ENCODE measurements around the gene PCDH9.

The PCDH9 gene

DNA sequence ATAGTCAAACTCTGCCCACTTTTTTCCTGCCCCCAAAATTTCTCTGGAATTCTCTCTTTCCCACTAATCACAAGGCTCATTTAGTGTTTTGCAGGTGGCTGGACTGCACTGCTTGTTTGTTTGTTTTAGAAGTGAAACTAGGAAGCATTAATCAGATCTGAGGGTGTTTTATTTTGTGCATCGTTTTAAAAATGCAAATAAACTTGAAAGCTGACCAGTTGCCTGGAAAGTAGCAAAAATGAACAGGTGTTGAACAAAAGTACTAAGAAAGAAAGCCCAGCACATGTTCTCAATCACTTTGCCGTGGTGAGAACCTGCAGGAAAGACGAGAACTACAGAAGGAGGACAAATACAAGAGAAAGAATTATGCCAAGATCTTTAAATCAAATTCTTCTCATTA, 365.5 kb downstream of the PCDH9 start:
- TF ChIP-seq POLR2AphosphoS5 (IDR thresholded peaks at IDR 0.05; ENCODE audit: low read depth, low read length) (no peak), SIN3A (IDR thresholded peaks at IDR 0.05; ENCODE audit: borderline replicate concordance, insufficient read depth, low read length) (no peak), TAF1 (IDR thresholded peaks at IDR 0.05; ENCODE audit: borderline replicate concordance, insufficient read depth, low read length) (no peak), FOXP2 (optimal IDR thresholded peaks at IDR 0.05; ENCODE audit: borderline replicate concordance, extremely low read depth, extremely low read length, insufficient read depth) (no peak)
- TF ChIP-seq, protein P1, sequence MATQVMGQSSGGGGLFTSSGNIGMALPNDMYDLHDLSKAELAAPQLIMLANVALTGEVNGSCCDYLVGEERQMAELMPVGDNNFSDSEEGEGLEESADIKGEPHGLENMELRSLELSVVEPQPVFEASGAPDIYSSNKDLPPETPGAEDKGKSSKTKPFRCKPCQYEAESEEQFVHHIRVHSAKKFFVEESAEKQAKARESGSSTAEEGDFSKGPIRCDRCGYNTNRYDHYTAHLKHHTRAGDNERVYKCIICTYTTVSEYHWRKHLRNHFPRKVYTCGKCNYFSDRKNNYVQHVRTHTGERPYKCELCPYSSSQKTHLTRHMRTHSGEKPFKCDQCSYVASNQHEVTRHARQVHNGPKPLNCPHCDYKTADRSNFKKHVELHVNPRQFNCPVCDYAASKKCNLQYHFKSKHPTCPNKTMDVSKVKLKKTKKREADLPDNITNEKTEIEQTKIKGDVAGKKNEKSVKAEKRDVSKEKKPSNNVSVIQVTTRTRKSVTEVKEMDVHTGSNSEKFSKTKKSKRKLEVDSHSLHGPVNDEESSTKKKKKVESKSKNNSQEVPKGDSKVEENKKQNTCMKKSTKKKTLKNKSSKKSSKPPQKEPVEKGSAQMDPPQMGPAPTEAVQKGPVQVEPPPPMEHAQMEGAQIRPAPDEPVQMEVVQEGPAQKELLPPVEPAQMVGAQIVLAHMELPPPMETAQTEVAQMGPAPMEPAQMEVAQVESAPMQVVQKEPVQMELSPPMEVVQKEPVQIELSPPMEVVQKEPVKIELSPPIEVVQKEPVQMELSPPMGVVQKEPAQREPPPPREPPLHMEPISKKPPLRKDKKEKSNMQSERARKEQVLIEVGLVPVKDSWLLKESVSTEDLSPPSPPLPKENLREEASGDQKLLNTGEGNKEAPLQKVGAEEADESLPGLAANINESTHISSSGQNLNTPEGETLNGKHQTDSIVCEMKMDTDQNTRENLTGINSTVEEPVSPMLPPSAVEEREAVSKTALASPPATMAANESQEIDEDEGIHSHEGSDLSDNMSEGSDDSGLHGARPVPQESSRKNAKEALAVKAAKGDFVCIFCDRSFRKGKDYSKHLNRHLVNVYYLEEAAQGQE (IDR thresholded peaks at IDR 0.05; ENCODE audit: insufficient read depth in 1 of 2, low read depth in 2 of 2, low read length in 2 of 2), result no peak

DNA sequence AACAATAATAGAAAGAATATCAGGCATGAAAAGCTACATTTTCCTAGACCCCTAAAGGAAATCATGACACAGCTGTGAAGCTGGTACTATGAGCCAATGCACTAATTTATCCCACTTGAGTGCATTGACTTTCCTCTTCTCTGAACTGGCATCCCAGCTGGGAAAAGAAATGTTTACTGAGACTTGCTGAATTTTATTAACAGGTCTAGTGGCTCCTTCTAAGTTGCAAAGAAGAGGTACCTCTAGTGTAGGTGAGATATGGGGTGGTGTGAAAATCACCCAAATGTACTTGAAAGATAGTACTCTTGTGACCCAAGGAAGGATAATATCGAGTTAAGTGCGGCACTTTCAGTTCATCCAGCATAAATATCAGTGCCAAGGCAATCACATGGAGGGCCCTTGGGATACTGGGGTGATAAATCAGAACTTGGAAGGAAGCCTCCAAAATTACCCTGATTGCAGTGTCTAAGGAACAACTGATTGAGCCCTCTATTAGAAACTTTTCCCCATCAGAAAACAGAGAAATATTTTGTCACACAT, 369.2 kb downstream of the PCDH9 start:
- TF ChIP-seq POLR2AphosphoS5 (IDR thresholded peaks at IDR 0.05; ENCODE audit: low read depth, low read length), result no peak
- no peak for TF ChIP-seq TAF1 (IDR thresholded peaks at IDR 0.05; ENCODE audit: borderline replicate concordance, insufficient read depth, low read length)
- TF ChIP-seq, protein P1 (IDR thresholded peaks at IDR 0.05; ENCODE audit: insufficient read depth in 1 of 2, low read depth in 2 of 2, low read length in 2 of 2), result no peak
- no peak for TF ChIP-seq FOXP2 (optimal IDR thresholded peaks at IDR 0.05; ENCODE audit: borderline replicate concordance, extremely low read depth, extremely low read length, insufficient read depth)
- TF ChIP-seq SIN3A (IDR thresholded peaks at IDR 0.05; ENCODE audit: borderline replicate concordance, insufficient read depth, low read length), result no peak

DNA sequence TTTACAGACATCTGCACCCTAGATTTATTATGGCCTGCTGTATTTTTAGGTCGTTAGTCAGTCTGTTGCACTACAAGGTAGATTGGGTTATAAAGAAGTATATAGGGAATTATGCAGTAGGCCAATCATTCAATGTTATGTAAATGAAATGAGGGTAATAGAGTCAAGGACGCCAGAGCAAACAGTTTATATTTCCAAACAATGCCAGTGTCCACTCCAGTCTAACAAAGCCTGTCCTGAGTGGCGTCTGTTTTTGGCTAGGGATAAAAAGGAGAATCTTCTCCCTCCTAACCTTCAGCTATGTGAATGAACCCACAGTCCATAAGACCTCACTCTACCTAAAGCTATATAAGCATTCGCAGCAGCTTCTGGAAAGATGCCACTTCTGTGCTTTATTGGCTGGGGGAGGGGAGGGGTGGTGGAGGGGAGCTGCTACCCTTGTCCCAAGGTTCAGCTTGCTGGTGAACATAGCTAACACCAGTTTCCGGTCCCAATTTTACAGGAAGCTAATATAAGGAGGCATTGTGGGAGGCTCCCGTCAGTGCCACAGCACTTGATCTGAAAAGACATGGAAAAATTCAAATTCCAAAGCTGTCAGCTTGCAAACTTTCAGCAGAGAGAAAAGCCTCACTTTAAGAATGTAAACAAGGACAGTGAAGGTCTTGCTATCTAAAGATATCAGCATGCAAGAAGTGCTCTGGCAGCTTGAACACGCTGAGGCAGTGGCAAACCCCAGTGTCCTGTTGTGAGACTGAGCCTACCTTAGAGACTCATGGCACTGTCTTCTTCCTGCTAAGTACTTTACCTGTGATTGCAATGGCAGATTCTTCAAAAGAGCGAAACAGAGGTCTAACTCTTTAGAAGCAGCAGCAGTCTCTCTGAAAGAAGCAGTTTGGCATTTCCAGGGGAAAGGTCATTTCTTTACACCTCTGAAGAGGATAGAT, 369.9 kb downstream of the PCDH9 start:
- TF ChIP-seq, protein P1 (IDR thresholded peaks at IDR 0.05; ENCODE audit: insufficient read depth in 1 of 2, low read depth in 2 of 2, low read length in 2 of 2), result no peak
- TF ChIP-seq FOXP2 (optimal IDR thresholded peaks at IDR 0.05; ENCODE audit: borderline replicate concordance, extremely low read depth, extremely low read length, insufficient read depth) (no peak), POLR2AphosphoS5 (IDR thresholded peaks at IDR 0.05; ENCODE audit: low read depth, low read length) (no peak), TAF1 (IDR thresholded peaks at IDR 0.05; ENCODE audit: borderline replicate concordance, insufficient read depth, low read length) (no peak), SIN3A (IDR thresholded peaks at IDR 0.05; ENCODE audit: borderline replicate concordance, insufficient read depth, low read length) (no peak)

DNA sequence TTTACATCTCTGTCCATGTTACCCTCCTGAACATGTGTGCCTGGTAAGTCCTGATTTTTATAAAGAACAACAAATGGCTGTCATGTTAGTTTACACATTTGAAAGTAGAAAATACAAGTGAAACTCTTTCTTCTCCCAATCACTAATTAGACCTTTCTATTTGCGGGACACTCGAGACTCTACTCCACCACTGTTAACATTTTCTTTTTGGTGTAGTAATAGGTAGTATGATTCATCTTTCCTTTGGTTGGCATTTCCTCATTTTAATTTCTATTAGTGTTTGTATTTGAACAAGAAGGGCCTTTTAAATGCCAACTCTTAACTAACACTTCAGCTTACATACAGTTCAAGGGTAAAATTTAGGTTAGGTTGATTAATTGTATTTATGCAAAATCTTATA, 371.1 kb downstream of the PCDH9 start:
- TF ChIP-seq, protein P1 (IDR thresholded peaks at IDR 0.05; ENCODE audit: insufficient read depth in 1 of 2, low read depth in 2 of 2, low read length in 2 of 2), result no peak
- no peak for TF ChIP-seq SIN3A (IDR thresholded peaks at IDR 0.05; ENCODE audit: borderline replicate concordance, insufficient read depth, low read length)
- TF ChIP-seq FOXP2 (optimal IDR thresholded peaks at IDR 0.05; ENCODE audit: borderline replicate concordance, extremely low read depth, extremely low read length, insufficient read depth), result no peak
- no peak for TF ChIP-seq TAF1 (IDR thresholded peaks at IDR 0.05; ENCODE audit: borderline replicate concordance, insufficient read depth, low read length)
- no peak for TF ChIP-seq POLR2AphosphoS5 (IDR thresholded peaks at IDR 0.05; ENCODE audit: low read depth, low read length)
